GM18511 (cell line): ENCODE results near the gene BCAT1.
A peak's percentile ranks its signal among the peaks of the same experiment; 100 is the strongest.
"Not testable (repeated sequence)": the region's sequence is repeated elsewhere in the genome, so short reads cannot be mapped to it uniquely, and the experiment has no call there.

Experiments
- ATAC-seq: cut with Tn5 transposase; IDR thresholded peaks from one replicate; pipeline ENCODE4 v1.9.1; 2021; ENCODE audit warnings: mild to moderate bottlenecking, moderate library complexity; ENCODE audit not compliant: unreplicated experiment

Gene BCAT1

GRCh38 chr12:24860546-24860945 lies 88.4 kb downstream of the BCAT1 start:
- ATAC-seq: no peak

DNA sequence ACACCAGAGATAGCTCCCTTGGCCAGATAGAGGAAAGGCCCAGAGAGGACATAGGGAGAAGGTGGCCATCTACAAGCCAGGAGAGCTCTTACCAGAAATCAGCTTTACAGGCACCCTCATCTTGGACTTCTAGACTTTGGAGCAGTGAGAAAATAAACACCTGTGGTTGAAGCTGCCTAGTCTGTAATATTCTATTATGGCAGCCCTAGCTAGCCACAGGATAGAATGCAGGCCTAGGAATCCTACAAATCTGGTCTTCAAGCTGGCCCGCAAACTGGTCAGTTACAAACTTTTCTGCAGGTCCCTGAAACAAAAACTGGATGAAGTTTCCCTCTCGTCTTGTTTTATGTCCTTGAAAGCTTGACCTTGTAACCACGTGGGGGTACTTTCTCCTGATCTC lies 92.4 kb downstream of the BCAT1 start:
- no peak for ATAC-seq

GRCh38 chr12:24854908-24855307 lies 94.0 kb downstream of the BCAT1 start:
- ATAC-seq: no peak

DNA sequence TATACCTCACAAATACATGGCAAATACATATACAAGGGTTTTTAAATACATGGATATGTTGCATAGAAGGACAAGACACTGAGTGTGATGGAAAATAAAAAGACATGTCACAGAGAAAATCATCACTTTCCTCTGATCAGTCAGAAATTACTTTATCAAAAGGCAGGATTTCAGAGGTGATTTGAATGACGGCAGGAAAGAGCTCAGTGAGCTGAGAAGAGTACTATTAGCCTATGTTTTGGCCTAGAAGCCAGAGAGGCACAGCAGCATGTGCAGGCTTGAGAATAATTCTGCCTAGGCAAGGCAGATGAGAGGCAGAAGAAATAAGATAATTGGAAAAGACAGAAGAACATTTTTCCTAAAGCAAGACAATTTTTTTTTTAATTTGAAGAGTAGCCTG lies 94.9 kb downstream of the BCAT1 start:
- no peak for ATAC-seq

DNA sequence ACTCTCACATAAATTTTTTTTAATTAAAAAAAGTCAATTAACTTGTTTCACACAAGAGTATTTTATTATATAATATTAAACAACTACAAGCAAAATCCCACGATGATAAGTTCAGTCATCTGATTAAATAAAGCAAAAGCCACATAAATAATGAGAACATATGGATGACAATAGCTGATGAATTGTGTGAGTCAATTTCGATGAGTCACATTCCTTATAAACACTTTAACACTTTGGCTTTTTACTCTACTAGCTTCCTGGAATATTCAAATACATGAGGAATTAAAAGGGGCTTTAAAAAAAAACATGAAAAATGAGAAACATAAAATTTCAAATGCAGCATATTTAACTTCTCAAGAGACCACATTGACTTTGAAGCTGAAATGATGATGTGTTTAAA lies 95.3 kb downstream of the BCAT1 start:
- ATAC-seq: no peak

GRCh38 chr12:24853094-24853493 lies 95.8 kb downstream of the BCAT1 start:
- no peak for ATAC-seq

DNA sequence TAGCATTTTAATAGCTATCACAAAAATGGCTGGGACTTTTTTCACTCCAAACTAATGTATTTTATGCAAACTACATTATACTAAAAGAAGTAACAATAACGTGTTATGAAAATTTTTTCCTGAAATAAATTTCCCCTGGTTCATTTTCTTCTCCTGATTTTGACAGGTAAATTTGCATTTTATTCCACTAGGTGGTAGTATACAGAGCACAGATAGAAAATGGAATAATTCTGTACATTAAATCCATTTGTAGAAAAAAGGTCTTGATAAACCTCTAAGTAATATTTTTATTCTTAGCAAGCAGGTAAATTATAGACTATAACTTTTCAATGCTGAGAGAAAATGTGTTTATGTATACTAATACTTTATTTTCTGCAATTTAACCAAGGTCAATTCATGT lies 96.5 kb downstream of the BCAT1 start:
- no peak for ATAC-seq

- not testable (repeated sequence) for ATAC-seq
These were observed 97.0 kb downstream of the BCAT1 start for GRCh38 chr12:24851883-24852282.

GRCh38 chr12:24851341-24851740 lies 97.6 kb downstream of the BCAT1 start:
- no peak for ATAC-seq

GRCh38 chr12:24850496-24850895 lies 98.4 kb downstream of the BCAT1 start:
- ATAC-seq: no peak

GRCh38 chr12:24848941-24849477 lies 99.9 kb downstream of the BCAT1 start:
- ATAC-seq: no peak

DNA sequence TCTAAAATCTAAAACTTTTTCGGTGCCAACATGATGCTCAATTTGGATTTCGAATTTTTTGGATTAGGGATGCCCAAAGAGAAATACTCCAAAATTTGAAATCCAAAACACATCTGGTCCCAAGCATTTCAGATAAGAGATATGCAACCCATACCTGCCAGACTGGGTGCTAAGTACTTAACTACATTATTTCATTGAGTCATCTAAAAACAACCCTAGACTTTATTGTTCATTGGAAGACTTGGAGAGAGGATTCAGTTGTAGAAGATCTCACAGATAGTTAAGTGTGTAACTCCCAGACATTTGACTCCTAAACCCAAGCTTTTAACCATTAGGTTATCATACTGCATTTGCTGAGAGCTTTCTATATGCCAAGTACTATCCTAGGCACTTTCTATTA lies 102.2 kb downstream of the BCAT1 start:
- no peak for ATAC-seq

- no peak for ATAC-seq
These were observed 103.3 kb downstream of the BCAT1 start for GRCh38 chr12:24845615-24846014.

GRCh38 chr12:24840046-24840800 lies 108.7 kb downstream of the BCAT1 start:
- ATAC-seq: no peak

GRCh38 chr12:24839268-24839791 lies 109.6 kb downstream of the BCAT1 start:
- peak; percentile 86 for ATAC-seq

DNA sequence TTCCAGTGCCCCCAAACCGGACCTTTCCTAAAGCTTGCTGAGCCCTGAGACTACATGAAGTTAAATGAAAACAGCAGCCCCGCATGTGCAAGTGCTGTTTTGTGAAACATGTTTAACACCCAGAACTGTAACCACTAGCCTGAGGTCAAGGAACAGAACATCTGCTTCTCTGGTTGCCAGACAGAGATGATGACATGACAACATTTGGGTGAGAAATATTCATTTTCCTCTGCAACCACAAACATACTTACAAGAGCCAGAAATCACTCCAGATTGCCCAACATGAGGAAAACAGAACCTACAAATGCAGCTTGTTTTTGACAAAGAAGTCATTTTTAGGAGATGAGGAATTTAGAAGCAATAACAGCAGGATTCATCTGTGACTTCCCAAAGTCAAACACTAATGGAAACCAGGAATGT lies 110.4 kb downstream of the BCAT1 start:
- ATAC-seq: peak; percentile 54

- ATAC-seq: no peak
These were observed 113.5 kb downstream of the BCAT1 start for GRCh38 chr12:24835377-24835776.

DNA sequence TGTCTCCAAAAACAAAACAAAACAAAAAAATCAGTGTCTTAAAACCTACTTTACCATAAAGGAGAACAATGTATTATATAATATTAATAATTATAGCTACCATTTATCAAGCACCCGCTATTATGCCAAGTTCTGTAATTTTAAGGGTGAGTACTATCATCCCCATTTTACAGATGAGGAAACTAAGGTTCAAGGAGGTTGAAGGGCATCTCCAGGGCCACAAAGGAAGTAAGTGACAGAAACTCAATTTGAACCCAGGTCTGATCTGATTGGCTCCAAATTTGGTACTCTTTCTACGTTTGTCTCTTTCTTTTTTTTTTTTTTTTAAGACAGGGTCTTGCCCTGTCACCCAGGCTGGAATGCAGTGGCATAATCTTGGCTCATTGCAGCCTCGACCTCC lies 115.4 kb downstream of the BCAT1 start:
- no peak for ATAC-seq

GRCh38 chr12:24823808-24824515 lies 124.9 kb downstream of the BCAT1 start:
- ATAC-seq: peak; percentile 35

GRCh38 chr12:24822121-24822899 lies 126.6 kb downstream of the BCAT1 start:
- peak; percentile 83 for ATAC-seq

GRCh38 chr12:24821691-24822090 lies 127.2 kb downstream of the BCAT1 start:
- ATAC-seq: peak; percentile 55
